NCI-H2196 (cell line): Measurements from ENCODE around the gene NGRN.

Experiments used
- DNase-seq: peaks from one replicate; lab custom pipeline; 2025; ENCODE audit not compliant: unreplicated experiment; lab: John Stamatoyannopoulos, UW

The NGRN gene

GRCh38 chr15:90265271-90266060 lies at the start of gene NGRN:
NGRN (plus strand) TSS chr15:90265672; CDS start chr15:90265713, 41 bp downstream.
- DNase-seq, result peak; percentile 72

- no peak for DNase-seq
These were observed 47.6 kb upstream of the NGRN start for GRCh38 chr15:90217671-90218394.

DNA sequence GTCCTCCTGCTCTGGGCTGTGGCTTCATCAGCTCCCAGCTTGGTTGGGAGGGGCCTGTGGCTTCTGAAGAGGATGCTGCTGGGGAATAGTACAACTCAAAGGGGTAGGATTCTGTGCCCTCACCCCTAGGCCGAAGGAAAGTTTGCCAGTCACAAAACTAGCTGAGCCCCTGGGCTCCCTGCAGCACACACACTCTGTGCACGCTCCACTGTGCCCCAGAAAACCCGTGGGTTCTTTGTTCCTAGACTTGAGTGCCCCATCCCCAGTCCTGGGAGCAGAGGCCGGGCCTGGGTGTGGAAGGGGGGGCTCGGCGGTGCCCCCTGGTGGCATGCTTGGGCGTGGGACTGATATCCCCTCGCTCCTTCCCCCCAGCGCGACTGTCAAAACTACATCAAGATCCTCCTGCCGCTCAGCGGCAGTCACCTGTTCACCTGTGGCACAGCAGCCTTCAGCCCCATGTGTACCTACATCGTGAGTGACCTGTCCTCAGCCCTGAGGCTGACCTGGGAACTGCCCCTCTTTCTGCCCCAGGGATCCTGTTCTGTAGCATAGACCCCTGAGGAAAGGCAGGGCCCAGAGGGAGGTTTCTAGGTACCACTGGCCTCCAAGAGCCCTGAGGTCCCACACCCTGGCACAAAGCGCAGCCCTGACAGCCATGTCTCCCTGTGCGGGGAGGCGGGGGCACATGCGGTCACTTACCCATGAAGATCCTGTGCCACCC lies 45.9 kb upstream of the NGRN start:
- DNase-seq, result peak; percentile 24

DNA sequence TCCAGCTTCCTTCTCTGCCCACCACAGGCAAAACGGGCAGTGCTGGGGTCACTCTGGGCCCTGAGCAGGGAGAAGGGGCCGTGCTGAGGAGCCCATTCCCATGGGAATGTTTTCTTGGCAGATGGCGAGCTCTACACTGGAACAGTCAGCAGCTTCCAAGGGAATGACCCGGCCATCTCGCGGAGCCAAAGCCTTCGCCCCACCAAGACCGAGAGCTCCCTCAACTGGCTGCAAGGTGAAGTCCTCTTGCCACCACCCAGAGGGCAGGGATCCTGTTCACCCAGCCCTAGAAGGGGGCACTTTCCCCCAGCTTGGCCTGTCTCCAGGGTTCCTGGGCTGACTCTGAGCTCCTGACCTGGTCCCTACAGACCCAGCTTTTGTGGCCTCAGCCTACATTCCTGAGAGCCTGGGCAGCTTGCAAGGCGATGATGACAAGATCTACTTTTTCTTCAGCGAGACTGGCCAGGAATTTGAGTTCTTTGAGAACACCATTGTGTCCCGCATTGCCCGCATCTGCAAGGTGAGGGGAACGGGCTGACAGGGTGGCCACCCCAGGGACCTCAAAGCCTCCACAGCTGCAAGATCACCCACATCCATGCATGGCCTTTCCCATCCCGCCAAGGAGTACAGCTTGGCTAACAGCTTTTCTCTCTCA lies 44.1 kb upstream of the NGRN start:
- peak; percentile 47 for DNase-seq

- DNase-seq, result no peak
These were observed 42.9 kb upstream of the NGRN start for GRCh38 chr15:90222547-90222946.

GRCh38 chr15:90223441-90224165 lies 41.9 kb upstream of the NGRN start:
- DNase-seq, result no peak

- no peak for DNase-seq
These were observed 40.4 kb upstream of the NGRN start for GRCh38 chr15:90225047-90225446.

GRCh38 chr15:90225504-90226234 lies 39.8 kb upstream of the NGRN start:
- DNase-seq, result no peak

DNA sequence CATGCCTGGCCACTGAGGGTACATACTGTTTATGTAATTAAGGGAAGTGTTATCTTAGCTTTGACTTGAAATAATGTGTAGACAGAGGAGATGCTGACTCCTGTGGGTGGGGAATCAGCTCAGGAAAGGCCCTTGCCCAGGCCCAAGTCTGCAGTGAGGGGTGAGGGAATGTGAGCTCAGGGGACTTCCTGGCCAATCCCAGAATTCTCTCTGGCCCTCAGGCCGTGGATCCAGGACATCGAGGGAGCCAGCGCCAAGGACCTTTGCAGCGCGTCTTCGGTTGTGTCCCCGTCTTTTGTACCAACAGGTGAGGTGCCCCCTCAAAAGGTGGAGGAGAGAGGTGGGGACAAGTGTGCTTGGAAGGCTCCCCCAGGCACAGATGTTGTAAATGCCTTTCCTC lies 38.1 kb upstream of the NGRN start:
- no peak for DNase-seq

GRCh38 chr15:90227816-90228772 lies 37.4 kb upstream of the NGRN start:
- no peak for DNase-seq

DNA sequence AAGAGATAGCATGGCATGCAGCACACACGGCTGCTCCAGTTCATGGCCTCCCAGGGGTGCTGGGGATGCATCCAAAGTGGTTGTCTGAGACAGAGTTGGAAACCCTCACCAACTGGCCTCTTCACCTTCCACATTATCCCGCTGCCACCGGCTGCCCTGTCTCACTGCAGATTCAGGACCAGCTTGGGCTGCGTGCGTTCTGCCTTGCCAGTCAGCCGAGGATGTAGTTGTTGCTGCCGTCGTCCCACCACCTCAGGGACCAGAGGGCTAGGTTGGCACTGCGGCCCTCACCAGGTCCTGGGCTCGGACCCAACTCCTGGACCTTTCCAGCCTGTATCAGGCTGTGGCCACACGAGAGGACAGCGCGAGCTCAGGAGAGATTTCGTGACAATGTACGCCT lies 36.5 kb upstream of the NGRN start:
- no peak for DNase-seq

- no peak for DNase-seq
These were observed 35.4 kb upstream of the NGRN start for GRCh38 chr15:90230071-90230494.

DNA sequence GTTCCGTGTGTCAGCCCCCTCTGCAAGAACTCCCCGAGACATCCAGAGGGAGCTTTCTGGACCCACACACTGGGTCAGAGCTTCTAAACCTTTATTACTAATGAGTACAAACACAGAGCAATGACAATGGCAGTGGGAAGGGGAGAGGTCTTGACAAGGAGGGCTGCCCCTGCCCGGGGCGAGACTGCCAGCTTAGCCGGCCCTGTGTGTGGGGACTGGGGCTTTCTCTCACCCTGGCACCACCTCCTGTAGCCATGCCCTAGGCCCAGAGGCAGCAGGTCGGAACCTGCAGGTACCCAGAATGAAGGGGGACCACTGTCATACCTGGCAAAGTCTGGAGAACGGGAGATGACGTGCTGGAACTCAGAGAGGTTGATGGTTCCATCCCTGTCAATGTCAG lies 34.9 kb upstream of the NGRN start:
- no peak for DNase-seq

GRCh38 chr15:90231028-90232017 lies 34.1 kb upstream of the NGRN start:
- no peak for DNase-seq

- DNase-seq, result no peak
These were observed 33.3 kb upstream of the NGRN start for GRCh38 chr15:90232196-90232595.

- no peak for DNase-seq
These were observed 32.5 kb upstream of the NGRN start for GRCh38 chr15:90232941-90233386.

- peak; percentile 89 for DNase-seq
These were observed 31.9 kb upstream of the NGRN start, which contains the start of gene CIB1 for GRCh38 chr15:90233387-90234095. CIB1 (minus strand) TSS chr15:90233941; CDS start chr15:90233885, 56 bp downstream.
